ENCODE measurements around the gene DNLZ. TPM values are rescaled to one million over a fixed set of nuclear protein-coding genes. Genes with fewer than 3 reads are reported as not detected.

The DNLZ gene
- total RNA-seq, 1 donor from 2014 or later = 34.1 TPM

GRCh38 chr9:136337416-136338395 is 25.8 kb downstream of the DNLZ start:
- no peak for DNase-seq (ENCODE audit: low spot score)
- intact Hi-C loops (cut with DNase I) = loop anchor here (2.0 kb wide), 1 partner anchor 63 kb away; the partner anchor contains the start of gene SNAPC4

- DNase-seq (ENCODE audit: low spot score) = no peak
- intact Hi-C loops (cut with DNase I) = no loop called here
Observed at GRCh38 chr9:136336881-136337280, 26.7 kb downstream of the DNLZ start.

GRCh38 chr9:136336156-136336870 is 27.2 kb downstream of the DNLZ start:
- DNase-seq (ENCODE audit: low spot score) = no peak

GRCh38 chr9:136335296-136336155 is 28.0 kb downstream of the DNLZ start:
- no peak for DNase-seq (ENCODE audit: low spot score)
- intact Hi-C loops (cut with DNase I) = no loop called here

More at GRCh38 chr9:136336156-136336870, 27.2 kb downstream of the DNLZ start:
- intact Hi-C loops (cut with DNase I) = no loop called here

GRCh38 chr9:136334541-136334940 is 29.0 kb downstream of the DNLZ start:
- intact Hi-C loops (cut with DNase I) = no loop called here
- no peak for DNase-seq (ENCODE audit: low spot score)

GRCh38 chr9:136333486-136333885 is 30.1 kb downstream of the DNLZ start:
- intact Hi-C loops (cut with DNase I) = no loop called here
- DNase-seq (ENCODE audit: low spot score) = no peak

GRCh38 chr9:136333045-136333444 is 30.5 kb downstream of the DNLZ start:
- no peak for DNase-seq (ENCODE audit: low spot score)
- intact Hi-C loops (cut with DNase I) = no loop called here

- DNase-seq (ENCODE audit: low spot score) = no peak
- intact Hi-C loops (cut with DNase I) = no loop called here
Observed at GRCh38 chr9:136332482-136332983, 31.0 kb downstream of the DNLZ start.

GRCh38 chr9:136331556-136332481 is 31.7 kb downstream of the DNLZ start:
- intact Hi-C loops (cut with DNase I) = no loop called here
- DNase-seq (ENCODE audit: low spot score) = no peak

- no peak for DNase-seq (ENCODE audit: low spot score)
- intact Hi-C loops (cut with DNase I) = no loop called here
Observed at GRCh38 chr9:136331030-136331429, 32.5 kb downstream of the DNLZ start.

- no peak for DNase-seq (ENCODE audit: low spot score)
- intact Hi-C loops (cut with DNase I) = no loop called here
Observed at GRCh38 chr9:136330406-136330990, 33.0 kb downstream of the DNLZ start.

GRCh38 chr9:136329636-136330405 is 33.7 kb downstream of the DNLZ start:
- DNase-seq (ENCODE audit: low spot score) = no peak
- intact Hi-C loops (cut with DNase I) = no loop called here

GRCh38 chr9:136329211-136329627 is 34.3 kb downstream of the DNLZ start:
- intact Hi-C loops (cut with DNase I) = no loop called here
- DNase-seq (ENCODE audit: low spot score) = no peak

GRCh38 chr9:136328622-136329041 is 34.9 kb downstream of the DNLZ start:
- no peak for DNase-seq (ENCODE audit: low spot score)
- intact Hi-C loops (cut with DNase I) = no loop called here

GRCh38 chr9:136328011-136328621 is 35.4 kb downstream of the DNLZ start:
- intact Hi-C loops (cut with DNase I) = no loop called here

GRCh38 chr9:136327304-136327974 is 36.1 kb downstream of the DNLZ start, which contains the start of gene GPSM1:
TSS of gene GPSM1 (plus strand) at chr9:136327539. CDS start at chr9:136327696, 157 bp downstream.
- intact Hi-C loops (cut with DNase I) = no loop called here

More at GRCh38 chr9:136328011-136328621, 35.4 kb downstream of the DNLZ start:
- DNase-seq (ENCODE audit: low spot score) = no peak

More at GRCh38 chr9:136327304-136327974, 36.1 kb downstream of the DNLZ start, which contains the start of gene GPSM1:
- DNase-seq (ENCODE audit: low spot score) = no peak
